NCI-H82 treated with DMSO at 0.1 percent for 48 hours (cell line): ENCODE results near the gene SLC26A1.

ENCODE experiments used
- DNase-seq: peaks from one replicate; lab custom pipeline; 2025; ENCODE audit not compliant: unreplicated experiment; lab: John Stamatoyannopoulos, UW

SLC26A1 gene

DNA sequence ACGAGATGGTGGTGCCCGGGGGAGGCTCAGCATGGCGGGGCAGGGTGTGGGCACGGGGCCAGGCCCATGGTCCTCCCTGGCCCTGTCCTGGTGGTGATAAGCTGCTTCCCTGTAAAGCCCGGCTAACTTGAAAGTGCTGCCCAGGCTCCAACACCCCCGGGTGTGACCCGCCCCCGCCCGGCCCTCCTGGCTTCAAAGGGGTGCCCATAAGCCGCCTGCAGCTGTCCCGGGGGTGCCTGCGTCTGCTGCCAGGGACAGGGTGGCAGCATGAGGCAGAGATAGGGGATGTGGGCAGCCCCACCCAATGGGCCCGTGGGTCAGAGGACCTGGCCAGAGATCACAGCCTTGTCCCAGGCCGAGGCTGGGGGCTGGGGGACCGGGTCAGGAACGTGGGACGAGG, 36.3 kb upstream of the SLC26A1 start:
- DNase-seq = no peak

DNA sequence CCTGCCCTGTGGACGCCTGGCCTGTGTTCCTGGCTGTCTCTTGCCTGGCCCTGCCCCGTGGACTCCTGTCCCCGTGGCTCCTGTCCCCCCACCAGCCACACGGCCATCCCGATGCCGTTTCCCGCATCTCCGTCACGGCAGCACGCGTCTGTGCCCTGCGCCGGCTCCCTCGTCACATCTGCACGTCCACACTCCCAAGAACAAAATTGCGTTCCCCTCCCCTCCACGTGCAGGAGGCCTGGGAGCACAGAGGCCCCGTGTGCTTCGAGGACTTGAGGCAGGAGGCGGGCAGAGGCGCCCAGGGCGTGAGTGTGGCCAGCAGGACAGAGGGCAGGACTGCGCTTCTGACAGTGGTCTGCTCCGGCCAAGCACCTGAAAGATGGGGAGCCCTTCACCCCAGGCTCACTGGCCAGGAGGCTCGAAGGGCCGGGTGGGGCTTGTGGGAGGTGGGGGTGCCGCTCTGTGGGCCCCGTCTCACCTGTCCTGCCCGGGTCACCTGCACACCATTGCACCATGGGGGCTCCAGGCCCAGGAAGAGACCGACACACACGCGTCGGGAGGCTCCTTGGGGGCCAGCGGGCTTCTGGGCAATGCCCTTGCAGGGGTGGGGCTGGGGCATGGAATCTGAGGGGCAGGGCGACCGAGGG, 35.5 kb upstream of the SLC26A1 start:
- no peak for DNase-seq

DNA sequence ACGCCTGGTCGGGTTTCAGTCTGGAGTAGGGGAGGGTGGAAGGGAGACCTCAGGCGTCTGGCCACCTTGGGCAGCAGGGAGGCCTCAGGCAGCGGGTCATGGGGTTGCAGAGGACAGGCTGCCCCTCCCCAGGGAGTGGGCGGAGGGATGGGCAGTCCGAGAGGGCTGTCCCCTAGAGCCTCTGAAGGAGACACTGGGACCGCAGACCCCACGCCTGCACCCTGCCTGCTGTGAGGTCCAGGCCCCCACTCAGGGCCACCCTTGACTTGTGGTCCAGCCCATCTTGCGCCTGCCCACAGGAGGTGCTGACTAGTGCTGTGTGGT, 34.7 kb upstream of the SLC26A1 start:
- no peak for DNase-seq

DNA sequence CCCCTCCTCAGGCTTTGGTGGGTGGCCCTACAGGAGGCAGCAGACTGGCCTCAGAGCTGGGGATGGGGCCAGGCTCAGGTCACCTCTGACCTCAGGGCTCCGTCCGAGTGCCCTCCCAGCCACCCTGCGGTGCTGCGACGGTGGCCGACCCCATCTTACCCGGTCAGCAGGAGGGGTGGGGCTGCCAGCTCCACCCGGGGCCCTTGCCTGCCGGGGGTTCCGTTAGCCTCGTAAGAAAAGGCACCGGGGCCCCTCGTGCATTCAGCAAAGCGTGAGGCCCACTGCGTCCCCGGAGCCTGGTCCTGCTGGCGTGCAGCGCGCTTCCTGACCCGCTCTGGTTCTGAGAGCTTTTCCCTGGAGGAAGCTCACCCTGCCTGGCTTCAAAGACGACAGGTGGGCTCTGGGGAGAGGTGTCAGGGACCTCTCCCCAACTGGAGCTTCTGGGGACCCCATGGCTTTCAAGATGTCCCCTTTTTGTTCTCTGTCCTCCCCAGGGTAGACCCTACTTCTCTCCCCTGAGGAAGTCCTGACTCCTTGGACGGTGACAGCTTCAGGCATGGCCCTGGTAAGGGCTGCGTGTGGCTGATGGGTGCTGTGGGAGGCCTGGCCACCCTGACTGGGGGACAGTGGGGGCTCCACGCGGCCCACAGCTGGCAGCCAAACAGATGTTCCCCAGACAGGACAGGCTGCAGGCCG, 34.2 kb upstream of the SLC26A1 start:
- no peak for DNase-seq

DNA sequence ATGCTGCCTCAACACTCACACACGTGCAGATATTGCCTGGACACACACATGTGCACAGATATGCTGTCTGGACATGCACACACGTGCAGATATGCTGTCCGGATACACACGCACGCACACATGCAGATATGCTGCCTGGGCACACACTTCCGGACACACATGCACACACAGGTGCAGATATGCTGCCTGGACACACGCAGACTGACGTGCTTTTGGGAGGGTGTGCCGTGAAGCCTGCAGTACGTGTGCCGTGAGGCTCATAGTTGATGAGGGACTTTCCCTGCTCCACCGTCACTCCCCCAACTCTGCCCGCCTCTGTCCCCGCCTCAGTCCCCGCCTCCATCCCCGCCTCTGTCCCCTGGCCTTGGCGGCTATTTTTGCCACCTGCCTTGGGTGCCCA, 32.9 kb upstream of the SLC26A1 start:
- DNase-seq = no peak

DNA sequence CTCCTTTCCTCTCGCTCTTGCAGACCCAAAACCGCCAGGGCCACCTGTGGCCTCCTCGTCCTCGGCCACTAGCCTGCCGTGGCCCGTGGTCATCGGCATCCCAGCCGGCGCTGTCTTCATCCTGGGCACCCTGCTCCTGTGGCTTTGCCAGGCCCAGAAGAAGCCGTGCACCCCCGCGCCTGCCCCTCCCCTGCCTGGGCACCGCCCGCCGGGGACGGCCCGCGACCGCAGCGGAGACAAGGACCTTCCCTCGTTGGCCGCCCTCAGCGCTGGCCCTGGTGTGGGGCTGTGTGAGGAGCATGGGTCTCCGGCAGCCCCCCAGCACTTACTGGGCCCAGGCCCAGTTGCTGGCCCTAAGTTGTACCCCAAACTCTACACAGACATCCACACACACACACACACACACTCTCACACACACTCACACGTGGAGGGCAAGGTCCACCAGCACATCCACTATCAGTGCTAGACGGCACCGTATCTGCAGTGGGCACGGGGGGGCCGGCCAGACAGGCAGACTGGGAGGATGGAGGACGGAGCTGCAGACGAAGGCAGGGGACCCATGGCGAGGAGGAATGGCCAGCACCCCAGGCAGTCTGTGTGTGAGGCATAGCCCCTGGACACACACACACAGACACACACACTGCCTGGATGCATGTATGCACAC, 31.8 kb upstream of the SLC26A1 start:
- no peak for DNase-seq

DNA sequence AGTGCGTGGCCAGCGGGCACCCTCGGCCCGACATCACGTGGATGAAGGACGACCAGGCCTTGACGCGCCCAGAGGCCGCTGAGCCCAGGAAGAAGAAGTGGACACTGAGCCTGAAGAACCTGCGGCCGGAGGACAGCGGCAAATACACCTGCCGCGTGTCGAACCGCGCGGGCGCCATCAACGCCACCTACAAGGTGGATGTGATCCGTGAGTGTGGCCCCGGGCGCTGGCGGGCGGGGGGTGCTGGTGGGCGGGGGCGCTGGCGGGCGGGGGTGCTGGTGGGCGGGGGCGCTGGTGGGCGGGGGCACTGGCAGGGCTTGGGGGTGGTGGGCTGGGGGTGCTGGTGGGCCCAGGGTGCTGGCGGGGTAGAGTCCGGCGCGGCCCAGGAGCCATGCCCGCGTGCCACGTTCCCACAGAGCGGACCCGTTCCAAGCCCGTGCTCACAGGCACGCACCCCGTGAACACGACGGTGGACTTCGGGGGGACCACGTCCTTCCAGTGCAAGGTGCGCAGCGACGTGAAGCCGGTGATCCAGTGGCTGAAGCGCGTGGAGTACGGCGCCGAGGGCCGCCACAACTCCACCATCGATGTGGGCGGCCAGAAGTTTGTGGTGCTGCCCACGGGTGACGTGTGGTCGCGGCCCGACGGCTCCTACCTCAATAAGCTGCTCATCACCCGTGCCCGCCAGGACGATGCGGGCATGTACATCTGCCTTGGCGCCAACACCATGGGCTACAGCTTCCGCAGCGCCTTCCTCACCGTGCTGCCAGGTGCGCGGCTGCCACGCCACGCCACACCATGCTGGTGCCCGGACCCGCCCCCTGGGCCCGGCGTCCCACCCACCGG, 30.9 kb upstream of the SLC26A1 start:
- no peak for DNase-seq

DNA sequence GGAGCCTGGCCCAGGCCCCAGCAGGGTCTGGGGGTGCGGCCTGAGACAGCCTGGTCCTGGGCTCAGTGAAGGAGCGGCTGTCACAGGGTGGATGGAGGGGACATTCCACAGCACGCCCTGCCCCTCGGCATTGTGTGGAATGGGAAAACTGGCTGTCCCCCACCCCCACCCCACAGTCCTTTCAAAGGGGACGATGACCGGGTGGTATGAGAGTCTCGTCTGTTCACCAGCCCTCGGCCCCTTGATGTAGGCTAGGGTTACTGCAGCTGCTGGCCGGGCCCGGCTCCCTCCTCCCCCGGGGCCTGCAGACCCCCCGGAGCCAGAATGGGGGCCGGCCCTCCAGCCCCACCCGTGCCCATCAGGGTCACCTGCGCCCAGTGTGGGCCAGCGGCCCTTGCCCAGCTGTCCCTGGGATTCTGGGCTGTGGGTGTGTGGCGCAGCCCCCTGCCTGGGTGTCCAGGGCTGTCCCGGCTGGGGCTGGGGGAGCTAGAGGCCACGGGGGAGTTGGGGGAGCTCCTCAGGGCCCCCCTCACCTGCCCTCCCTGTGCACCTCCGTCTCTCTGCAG, 30.0 kb upstream of the SLC26A1 start:
- no peak for DNase-seq

DNA sequence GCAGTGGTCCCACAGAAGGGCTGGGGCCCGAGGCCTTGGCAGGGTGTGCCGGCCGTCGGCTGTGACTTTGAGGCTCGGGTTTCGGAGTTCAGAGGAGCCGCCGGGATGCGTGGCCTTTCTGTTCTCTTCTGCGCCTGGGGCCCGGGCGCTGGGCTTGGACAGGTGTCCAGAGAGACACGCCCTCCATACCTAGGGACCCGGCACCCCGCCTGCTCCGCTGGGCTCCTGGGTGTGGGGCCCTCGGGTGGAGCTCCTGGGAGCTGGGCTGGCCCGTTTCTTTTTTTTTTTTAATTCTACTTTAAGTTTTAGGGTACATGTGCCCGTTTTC, 29.5 kb upstream of the SLC26A1 start:
- no peak for DNase-seq

DNA sequence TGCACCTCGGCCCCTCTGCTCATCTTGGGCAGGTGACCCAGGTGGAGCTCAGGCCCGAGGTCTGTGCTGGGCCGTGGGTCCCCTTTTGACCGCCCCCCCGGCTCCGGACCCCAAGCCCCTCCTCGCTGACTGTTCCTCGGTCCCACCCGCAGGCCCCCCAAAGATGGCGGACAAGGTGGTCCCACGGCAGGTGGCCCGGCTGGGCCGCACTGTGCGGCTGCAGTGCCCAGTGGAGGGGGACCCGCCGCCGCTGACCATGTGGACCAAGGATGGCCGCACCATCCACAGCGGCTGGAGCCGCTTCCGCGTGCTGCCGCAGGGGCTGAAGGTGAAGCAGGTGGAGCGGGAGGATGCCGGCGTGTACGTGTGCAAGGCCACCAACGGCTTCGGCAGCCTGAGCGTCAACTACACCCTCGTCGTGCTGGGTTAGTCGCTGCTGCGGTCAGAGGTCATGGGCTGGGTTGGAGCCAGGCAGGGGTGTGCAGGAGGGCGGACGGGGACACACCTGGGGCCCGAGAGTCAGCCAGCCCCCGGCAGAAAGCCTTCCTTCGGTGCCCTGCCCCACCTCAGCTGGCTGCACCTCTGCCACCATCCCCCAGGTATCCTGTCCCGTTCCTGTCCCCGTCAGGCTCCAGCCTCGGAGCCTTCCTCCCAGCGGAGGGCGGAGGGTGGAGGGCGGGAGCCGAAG, 29.0 kb upstream of the SLC26A1 start:
- DNase-seq = no peak

DNA sequence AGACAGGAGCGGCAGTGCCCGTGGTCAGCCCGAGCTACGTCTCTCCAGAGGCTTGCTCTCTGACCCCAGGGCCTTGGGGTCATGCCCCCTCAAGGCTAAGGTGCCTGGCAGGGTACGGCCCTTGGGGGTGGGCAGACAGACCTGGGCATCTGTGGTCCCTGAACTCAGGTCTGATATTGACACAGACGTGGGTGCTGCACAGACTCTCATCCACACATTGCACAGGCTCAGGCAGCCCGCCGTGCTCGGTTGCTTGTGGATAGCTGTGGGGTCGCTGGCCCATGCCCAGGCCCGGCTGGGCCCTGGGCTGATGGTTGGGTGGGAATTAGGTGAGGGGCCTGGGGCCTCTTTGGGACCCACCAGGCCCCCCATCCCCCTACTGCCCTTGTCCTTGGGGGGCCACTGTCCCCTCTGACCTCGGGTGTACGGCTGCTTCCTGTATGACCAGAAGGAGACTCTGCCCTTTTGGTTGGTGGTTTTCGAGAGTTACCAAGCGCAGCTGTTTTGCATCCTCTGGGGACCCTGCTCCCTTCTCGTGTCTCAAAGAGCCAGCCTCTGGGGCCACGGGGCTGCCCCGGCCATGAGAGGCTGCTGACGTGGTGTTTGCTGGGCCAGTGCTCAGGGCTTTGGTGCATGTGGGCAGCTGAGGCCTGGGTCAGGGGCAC, 28.3 kb upstream of the SLC26A1 start:
- no peak for DNase-seq

DNA sequence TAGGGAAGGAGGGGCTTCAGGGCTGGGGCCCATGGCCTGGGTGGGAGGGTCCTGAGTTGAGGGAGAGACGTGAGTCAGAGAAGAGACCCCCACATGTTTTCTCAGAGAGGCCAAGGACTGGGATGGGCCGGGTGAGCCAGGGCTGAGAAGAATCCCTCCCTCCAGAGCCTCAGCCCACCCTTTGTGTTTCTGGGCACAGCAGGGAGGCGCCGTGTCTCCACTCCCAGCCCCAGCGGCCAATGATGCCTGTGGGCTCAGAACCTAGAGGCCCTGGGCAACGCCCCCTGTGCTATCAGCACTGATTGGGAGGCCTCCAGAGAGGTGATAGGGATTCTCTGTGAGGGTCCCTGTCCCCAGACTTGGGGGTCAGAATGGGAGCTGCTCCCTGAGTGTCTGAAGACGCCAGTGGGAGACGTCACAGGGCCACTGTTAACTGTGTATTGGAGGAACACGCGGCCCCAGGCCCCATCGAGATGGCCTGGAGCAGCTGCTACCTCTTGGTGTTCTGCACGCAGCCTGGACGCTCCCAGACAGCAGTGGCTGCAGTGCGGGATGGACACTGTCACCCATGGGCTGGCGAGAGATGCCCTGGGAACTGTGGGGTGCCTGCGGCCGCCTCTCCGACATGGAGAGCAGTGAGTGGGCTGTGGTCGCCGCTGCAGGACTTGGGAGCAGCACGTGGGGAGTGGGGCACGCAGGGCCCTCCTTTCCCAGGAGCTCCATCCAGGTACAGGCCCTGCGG, 26.7 kb upstream of the SLC26A1 start:
- no peak for DNase-seq

DNA sequence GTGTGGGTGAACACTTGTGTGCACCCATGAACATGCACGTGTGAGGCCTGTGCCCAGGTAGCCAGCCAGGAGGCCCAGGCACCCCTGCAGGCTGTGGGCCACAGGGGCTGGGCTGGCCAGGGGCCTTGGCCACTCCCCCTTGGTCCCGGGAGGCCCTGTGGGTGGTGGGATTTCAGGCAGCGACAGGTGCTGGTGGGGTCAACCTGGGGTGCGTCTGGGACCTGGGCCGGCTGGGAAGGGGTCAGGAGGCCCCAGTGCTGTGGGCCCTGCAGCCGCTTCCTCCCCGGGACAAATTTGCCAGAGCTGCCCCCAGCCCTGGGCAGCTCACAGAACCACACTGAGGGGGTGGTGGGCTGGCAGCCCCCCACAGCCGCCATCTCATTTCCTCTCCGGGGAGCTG, 26.1 kb upstream of the SLC26A1 start:
- DNase-seq = no peak

DNA sequence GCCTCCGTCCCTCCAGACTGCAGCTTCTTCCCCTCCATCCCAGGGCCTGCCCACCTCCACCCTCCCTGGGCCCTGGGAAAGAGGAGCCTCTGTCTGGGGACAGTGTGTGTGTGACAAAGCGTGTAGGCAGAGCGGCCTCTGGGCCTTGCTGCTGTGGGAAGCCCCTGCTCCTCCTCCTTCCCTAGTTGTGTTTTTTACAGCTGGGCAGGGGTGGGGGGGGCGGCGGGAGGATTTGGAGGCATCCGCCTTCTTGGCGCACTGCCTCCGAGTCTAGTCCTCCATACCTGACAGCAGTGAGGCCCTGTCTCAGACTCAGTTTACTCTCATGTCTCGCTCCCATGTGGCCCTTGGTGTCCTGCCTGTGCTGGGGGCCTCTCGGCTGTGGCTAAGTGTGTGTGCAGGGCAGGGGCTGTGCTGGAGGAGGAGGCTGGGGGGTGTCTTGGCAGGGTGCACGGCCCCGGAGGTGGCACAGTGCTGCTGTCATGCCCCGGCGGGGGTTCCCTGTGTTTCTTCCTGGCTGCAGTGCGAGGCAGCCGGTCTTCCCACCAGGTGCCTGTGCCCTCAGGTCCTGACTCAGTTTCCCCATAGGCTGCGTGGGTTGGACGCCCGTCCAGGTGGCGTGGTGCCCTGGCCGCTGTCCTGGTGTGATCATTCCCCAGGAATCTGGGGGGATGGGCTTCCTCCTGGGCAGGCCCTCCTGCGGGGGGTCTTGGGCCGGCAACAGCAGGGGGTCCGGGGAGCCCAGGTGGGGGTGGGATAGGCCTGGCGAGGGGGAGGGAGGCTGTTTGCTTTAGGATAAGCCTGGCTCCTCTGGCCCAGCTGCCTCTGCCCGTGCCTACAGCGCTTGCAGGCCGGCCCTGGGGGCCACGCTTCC, 25.2 kb upstream of the SLC26A1 start:
- no peak for DNase-seq

DNA sequence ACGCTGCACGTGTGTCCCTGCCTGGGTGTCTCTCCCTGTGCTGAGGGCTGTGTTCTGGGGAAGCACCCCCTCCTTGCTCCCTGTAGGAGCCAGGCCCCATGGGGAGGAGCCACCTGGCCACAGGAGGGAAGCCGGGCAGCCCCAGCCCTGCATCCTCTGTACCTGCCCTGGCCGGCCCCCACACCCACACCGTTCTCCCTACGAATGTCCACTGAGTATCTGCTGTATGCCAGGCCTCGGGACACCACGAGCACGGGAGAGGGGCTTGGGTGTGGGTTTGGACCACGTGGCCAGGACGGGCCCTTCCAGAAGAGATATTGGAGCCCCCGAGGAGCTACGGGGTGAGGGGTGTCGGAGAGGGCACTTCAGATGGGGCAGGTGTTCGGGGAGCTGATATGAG, 24.5 kb upstream of the SLC26A1 start:
- no peak for DNase-seq

DNA sequence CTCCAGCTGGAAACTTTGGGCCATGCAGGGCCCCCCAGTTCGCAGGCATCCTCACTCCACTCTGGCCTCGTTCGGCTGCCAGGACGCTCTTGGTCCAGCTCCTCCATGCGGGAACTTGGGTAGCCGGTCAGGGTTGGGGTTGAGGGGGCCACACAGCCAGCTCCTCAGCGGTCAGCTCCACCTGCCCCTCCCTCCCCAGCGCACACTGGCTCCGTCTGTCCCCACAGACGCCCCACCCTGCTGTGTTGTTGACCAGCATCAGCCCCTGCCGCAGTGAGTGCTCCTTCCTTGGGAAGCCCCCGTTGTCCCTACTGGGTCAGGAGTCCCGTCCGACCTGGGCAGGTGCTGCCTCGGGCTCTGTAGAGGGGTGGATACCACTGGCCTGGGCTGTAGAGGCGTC, 24.0 kb upstream of the SLC26A1 start:
- DNase-seq = no peak

DNA sequence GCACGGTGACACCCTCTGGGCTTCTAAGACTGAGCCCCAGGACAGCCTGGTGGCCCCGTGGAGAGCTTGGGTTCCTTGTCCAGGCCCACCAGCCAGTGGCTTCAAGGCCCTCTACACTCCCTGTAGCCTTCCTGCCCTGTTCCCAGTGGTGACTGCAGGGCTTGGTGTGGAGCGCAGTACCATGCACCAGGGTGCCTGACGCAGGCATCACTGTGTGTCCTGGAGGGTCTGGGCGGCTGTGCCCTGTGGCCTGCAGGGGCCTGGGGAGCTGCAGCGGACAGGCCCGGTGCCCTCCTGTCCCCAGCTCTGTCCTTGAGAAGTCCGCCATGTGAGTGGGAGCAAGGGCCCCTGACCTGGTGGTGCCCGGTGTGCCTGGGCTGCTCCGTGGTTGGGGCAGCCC, 22.5 kb upstream of the SLC26A1 start:
- DNase-seq = no peak

DNA sequence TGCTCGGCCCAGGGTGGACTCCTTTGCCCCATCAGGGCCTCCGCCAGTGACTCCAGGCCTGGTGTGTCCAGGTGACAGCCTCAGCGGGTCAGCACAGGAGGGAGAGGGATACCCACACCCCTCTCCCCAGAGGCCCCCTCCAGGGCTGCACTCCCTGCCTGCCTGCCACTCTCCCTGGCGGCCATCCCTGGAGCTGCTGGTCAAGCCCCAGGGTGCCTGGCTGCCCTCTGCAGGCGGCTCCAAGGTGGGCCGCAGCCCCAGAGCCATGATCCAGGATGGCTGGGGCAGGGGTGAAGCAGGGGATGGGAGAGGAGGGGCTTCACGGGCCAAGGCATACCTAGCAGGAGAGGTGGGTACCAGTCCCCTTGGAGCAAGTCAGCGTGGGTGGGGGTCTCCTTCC, 22.0 kb upstream of the SLC26A1 start:
- DNase-seq = no peak
